ENCODE data around the gene ALDH9A1.

GRCh38 chr1:165686121-165686970 is 12.0 kb downstream of the ALDH9A1 start:
- TF ChIP-seq, protein P1, sequence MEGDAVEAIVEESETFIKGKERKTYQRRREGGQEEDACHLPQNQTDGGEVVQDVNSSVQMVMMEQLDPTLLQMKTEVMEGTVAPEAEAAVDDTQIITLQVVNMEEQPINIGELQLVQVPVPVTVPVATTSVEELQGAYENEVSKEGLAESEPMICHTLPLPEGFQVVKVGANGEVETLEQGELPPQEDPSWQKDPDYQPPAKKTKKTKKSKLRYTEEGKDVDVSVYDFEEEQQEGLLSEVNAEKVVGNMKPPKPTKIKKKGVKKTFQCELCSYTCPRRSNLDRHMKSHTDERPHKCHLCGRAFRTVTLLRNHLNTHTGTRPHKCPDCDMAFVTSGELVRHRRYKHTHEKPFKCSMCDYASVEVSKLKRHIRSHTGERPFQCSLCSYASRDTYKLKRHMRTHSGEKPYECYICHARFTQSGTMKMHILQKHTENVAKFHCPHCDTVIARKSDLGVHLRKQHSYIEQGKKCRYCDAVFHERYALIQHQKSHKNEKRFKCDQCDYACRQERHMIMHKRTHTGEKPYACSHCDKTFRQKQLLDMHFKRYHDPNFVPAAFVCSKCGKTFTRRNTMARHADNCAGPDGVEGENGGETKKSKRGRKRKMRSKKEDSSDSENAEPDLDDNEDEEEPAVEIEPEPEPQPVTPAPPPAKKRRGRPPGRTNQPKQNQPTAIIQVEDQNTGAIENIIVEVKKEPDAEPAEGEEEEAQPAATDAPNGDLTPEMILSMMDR (IDR thresholded peaks at IDR 0.05): no peak
- TF ChIP-seq POLR2A (IDR thresholded peaks at IDR 0.05): no peak

Data from adrenal gland (tissue), 5 donors.